ENCODE results near the gene TMEM132E.

DNA sequence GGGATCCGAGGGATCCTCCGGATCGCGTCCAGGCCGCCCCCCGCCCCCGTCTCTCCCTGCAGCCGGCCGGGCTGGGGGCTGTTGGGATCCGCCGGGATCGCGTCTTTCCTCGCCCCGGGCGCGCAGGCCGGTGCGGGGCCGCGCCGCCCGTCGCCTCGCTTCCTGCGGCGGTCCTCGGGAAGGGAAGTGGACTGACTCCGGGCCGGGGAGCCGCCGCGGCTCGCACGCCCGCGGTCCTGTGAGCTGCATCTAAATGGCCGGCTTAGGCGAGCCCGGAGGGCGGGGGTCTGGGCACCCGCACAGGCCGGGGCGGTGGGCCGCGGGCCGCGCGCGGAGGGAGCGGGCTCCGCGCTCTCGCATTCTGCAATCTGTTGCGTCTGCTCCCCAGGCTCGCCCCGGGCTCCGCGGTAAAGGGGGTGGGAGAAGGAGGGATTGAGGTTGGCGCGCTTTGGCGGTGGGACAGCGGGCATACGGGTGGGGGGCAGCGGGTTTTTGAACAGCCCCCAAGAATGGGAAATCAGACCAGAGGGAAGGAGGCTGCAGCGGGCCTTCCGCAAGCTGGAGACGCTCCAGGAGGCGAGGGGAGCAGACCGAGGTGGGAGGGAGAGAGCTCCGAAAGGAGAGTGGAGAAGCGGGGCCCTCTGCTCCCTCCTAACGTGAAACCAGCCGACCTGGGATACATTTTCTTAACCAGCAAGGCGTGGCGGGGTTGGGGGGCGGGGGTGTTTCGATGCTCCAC is 2.2 kb downstream of the TMEM132E start:
- TF ChIP-seq, protein P1, sequence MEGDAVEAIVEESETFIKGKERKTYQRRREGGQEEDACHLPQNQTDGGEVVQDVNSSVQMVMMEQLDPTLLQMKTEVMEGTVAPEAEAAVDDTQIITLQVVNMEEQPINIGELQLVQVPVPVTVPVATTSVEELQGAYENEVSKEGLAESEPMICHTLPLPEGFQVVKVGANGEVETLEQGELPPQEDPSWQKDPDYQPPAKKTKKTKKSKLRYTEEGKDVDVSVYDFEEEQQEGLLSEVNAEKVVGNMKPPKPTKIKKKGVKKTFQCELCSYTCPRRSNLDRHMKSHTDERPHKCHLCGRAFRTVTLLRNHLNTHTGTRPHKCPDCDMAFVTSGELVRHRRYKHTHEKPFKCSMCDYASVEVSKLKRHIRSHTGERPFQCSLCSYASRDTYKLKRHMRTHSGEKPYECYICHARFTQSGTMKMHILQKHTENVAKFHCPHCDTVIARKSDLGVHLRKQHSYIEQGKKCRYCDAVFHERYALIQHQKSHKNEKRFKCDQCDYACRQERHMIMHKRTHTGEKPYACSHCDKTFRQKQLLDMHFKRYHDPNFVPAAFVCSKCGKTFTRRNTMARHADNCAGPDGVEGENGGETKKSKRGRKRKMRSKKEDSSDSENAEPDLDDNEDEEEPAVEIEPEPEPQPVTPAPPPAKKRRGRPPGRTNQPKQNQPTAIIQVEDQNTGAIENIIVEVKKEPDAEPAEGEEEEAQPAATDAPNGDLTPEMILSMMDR (conservative IDR thresholded peaks at IDR 0.05; ENCODE audit: low read depth, low read length) = no peak
- peak; percentile 66 for TF ChIP-seq EZH2 (IDR thresholded peaks at IDR 0.05; ENCODE audit: borderline replicate concordance, low read depth, low read length, poor library complexity, severe bottlenecking)
